NCI-H2171 treated with DMSO at 0.1 percent for 48 hours (cell line): ENCODE results near the gene RASSF10.
"Not testable (repeated sequence)": the region's sequence is repeated elsewhere in the genome, so short reads cannot be mapped to it uniquely, and the experiment has no call there.

Experiments used
- DNase-seq: peaks from one replicate; lab custom pipeline; 2025; lab: John Stamatoyannopoulos, UW

RASSF10 gene

DNA sequence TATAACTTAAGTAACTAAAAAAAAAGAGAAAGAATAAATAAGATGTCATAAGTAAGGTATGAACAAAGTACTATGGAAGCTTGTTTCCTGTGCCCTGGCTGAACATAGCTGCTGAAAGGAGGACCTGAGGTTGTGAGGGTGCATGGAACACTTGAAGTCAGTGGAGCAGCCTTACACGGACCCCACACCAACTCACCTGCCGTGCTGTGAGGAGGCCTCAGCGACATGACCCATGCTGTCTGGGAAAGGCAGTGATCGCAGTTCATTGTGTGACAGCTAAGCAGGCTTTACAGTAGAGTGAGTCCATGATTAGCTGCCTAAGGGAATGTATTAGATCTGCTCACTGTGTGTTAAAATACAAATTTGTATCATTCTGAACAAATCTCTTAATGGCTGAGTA lies 17.6 kb downstream of the RASSF10 start:
- DNase-seq, result no peak

DNA sequence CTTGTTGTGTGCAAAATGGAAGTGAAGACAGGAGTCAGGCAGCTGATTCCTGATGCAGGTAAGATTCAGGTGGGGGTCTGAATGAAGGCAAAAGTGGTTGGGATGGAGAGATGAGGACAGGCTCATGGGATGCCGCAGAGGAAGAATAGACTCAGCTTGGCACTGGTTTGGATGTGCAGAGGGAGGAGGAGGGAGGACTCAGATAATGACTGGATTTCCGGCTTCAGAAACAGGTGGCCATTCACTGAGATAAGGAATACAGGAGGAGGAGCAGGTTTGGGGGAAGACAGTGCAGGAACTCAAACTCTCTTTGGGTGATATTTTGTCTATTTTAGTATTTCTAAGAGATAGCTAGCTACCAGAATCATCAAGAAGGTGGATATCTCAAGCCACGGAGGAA lies 19.2 kb downstream of the RASSF10 start:
- no peak for DNase-seq

DNA sequence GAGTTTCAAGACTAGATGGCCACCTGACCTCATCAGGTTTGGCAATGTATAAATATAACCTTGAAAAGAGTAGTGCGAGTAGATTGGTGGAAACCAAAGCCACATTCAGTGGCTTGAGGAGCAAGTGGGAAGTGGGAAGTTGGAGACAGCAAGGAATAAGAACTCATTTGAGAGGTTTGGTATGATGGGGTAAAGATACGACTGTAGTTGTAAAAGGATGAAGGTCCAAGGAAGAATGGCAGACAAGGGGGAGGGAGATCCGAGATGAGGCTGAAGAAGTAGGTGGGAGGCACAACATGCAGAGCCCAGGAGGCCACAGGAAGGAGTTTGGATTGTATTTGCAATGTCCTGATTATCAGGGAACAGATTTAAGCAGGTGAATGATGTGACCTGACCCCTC lies 20.8 kb downstream of the RASSF10 start:
- no peak for DNase-seq

DNA sequence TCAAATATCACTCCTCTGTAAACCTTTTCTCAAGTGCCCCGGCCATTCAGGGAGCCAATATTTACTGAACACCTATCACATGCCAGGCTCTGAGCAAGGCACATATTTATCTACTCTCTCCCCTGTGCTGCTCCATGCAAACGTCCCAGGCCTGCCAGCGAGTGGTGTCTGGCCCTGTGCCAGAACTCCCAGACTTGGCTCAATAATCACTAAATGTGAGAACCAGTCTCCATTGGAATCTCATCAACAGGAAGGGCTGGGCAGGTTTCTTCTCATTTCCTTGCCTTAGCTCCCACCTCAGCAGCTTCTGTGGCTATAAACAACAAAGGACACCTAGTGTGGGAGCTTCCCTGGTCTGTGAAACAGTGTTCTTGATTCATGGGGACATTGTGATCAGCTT lies 21.7 kb downstream of the RASSF10 start:
- no peak for DNase-seq

DNA sequence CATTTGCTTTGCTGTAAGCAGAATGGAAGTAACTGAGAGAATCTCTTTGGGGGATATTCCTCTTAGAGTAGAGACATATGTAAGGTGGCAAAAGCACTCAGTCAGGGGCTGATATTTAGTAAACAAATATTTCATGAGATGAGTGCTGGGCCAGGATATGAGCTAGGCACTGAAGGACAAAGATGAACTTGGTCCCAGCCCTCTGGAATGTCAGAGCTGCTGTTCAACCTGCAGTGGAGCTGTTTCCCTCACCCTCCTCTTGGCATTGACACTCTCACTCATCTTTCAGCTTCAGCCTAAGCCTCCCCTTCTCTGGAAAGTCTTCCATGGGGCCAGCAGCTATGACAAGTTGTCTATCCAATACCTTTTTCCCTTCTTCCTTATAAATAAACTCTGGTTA lies 22.2 kb downstream of the RASSF10 start:
- no peak for DNase-seq

DNA sequence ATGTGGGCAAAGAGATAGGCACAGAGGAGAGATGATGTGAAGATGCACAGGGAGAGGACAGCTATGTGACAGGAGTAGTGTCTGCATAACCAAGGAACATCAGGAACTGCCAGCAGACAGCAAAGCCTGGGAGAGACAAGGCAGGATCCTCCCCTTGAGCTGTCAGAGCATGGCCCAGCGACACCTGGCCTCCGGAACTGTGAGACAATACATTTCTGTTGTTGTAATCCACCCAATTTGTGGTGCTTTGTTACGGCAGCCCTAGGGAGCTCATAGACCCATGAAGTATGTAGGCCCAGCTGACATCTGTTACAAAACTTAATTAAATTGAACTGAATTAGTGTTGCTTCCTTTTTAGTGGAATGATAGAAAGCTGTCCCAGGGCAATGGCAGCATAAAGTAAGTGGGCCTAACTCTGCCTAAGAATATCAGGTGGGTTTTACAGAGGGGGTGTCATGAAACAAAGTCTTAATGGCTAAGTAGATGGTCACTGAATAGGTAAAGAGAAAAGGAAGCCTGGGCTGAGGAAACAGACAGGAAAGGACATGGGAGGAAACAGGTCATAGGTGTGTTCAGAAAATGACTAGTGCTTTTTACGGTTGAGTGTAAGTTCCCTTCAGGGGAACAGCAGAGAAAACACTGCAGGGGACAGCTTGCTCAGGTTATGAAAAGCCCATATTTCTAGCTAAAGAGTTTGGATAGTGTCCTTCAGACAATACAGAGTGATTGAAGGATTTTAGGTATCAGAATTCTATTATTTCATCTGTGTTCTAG lies 24.8 kb downstream of the RASSF10 start:
- DNase-seq, result peak; percentile 44

DNA sequence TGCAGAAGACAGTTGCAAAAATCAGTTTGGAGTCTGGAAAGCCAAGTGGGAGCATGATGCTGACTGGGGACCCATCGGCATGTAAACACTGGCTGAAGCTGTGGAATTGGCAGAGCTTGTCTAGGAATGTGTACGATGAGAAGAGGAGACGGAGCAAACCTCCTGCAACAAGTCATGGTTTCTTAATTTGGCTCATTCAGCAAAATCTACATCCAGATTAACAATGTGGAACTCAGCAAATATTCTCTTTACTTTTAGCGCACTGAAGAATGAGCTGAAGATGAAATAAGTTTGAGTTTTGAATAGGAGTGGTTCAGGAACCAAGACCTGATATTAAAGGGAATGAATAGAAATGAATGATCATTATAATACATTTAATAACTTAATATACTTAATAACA lies 26.6 kb downstream of the RASSF10 start:
- DNase-seq, result no peak

DNA sequence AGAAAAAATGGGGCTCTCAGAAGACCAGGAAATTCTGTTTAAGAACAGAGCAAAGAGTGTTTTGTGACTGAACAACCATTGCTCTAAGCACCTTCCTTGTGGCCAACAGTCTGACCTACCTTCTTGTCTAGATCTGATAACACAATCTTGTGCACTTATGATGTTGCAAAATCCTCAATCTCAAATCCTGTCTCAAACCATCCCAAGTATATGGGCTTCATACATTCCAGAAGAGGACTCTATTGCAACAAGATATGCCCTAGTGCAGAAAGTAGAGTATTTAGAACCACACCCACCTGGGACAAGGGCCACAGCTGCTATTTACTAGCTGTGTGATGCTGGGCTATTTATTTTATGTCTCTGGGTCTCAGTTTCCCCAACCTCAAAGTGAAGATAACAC lies 27.1 kb downstream of the RASSF10 start:
- DNase-seq, result no peak

DNA sequence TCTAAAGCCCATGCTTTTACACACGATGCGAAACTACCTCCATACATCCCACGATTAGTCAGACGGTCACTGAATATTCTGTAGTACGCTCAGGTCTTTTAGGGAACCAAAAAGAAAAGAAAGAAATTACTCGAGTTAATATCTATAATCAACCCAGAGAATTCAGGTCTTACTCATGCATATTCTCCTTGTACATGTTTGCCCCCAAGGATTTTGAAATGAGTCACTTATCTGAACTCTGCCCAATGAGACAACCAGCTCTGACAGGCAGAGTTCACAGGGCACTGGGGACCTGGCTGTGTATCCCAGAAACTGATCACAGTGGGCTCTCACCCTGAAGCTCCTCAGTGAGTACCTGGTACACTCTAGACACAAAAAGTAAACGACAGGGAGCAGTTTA lies 29.2 kb downstream of the RASSF10 start:
- no peak for DNase-seq

DNA sequence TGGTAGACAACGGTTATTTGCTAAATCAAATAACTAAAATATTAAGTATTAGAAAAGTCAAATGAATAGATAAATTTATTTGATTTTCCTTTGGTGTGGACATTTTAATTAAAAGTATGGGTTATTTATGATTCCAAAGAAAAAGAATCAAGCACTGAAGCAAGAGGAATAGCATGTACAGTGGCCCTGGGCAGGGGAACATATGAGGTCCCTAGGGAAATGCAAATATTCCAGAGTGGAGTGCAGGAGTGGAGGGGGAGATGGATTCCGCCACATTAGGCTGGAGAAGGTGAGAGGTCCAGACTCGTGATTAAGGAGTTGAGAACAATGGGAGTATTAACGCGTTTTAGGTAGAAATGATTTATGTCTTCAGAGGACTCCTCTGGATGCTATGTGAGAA lies 30.0 kb downstream of the RASSF10 start:
- DNase-seq, result no peak

DNA sequence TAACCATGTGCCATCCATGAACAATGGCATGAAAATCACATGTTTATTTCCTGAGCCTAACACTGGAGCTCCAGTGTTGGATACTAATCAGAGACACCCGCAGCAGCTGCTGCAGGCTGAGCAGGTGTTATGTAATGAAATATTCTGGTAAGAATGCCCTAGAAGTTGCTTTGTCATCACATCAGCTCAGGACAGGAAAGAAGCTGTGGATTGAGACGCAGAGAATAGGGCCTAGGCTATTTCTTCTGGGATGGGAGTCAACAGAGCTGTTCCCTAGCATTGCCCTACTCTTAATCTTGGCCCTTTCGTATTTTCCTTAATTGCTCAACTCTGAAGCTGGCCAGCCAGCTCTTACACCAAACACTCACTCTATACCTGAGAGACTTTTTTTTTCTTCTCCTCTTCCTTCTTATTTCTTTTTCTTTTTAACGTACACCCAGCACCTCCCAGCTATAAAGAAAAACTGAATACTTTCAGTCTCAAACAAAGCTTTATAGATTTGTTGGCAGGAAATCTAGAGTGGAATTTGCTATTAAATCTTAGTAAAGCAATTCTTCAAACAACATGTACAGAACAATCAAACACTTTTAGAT lies 31.9 kb downstream of the RASSF10 start:
- DNase-seq, result peak; percentile 62

DNA sequence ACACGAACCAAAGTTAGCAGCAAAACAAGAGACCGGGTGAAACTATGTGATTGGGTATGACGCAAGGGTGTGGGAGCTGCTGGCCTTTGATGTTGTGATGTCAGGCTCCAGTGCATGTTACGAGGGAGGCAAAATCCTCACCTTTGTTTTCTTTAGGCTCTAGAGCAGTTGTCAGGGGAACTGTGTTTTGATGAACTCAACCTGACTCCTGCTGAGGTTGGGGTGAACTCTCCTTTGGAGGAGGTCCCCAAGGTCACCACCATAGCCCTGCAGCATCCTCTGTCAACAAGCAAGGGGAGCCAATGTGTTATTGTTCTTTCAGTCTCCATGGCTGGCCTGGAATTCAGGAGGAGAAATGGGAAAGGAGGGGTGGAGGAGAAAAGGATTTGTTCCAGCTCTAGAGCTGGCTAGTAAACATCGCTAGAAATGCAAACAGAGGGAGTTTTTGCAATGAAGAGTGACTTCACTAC lies 33.8 kb downstream of the RASSF10 start:
- DNase-seq, result no peak

DNA sequence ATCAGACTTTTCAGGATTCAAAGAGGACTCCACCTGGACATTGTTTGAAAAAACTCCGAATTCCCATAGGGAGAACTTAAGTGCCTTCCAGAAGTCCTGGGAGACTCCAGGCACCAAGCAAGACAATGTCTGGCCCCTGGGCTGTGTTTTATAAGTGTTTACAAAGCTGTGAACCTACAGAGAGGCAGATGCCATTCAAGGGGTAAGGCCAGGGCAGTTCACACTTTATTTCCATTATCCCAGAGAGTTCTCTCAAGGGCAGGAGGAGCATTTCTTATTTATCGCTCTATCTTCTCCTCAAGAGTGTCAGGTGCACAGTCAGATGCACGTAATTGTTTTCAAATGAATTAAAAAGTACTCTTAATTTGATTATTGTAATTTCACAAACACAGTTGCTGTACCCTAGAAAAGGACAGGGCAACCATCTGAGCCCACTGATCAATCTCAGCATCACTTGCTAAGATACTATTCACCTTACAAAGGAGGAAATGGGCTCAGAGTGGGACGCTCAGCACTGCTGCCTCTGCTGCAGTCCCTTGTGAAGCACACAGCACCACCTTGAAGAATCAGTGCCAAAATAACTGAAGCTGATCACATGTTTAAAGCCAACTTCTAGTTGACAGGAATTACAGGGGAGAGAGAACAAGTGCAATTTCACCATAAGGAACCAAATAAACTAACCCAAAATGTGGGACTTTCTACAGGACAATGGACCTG lies 35.0 kb downstream of the RASSF10 start:
- peak; percentile 18 for DNase-seq

DNA sequence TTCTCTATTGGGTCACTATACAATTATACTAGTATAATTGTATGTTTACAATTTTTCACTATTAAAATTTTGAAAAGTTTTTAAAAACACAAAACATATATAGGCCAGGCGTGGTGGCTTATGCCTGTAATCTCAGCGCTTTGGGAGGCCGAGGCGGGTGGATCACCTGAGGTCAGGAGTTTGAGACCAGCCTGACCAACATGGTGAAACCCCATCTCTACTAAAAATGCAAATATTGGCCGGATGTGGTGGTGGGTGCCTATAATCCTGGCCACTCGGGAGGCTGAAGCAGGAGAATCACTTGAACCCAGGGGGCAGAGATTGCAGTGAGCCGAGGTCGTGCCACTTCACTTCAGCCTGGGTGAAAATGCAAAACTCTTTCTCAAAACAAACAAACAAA lies 36.0 kb downstream of the RASSF10 start:
- not testable (repeated sequence) for DNase-seq

DNA sequence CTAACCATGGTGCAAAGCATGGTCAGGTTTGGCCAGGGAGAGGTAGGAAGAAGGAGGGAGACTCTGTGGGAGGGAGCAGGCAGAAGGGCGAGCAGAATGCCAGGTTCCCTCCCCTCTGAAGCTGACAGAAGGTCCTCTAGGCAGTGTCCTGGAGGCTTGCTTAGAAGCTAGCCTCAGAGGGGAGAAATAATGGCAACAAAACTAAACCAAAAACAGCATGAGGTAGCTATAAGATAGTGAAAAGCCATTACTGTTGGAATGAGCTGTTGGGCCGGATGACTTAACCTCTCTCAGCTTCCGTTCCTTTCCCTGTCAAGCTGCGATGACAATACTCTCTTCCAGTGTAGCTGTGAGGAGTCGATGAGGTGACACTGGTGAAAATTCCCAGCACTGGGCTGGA lies 36.6 kb downstream of the RASSF10 start:
- no peak for DNase-seq

DNA sequence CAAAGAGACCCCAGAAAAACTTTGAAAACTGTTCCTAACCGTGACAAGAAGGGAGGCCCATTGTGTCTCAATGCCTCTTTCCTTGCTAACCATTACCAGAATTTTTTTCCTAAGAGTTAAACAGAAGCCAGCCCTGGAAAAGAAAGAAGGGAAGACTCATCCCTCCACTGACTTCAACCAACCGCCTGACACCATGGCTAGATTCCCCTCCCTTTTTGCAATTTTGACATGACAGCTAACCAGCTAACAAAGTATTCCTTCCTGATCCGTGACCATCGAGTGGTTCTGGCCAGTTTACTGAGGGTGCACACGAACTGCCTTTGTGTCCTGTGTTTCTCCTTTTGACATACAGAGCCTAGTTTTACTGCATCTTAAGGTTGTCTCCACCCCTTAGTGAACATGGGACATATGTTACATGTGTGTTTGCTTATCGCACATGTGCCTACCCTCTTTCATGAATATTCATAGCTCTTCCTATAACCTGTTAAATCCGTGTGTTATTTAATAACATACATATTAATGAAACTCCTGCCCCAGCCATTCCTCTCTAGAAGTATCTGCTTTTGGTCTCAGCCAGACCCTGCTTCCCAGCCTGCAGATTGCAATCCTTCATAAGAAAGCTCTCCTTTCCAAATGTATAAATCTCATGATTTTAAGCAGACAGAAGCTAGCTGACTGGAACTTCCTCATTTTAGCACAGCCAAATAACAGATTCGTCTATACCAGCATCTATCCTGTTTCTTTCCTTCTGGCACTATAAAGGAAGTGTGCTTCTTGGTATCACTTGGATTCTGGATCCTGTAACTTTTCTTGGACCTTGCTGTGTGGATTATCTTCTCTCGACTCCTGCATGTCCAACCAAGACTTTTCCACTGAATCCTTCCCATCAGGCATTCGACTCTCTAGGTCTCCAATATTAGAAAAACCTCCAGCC lies 37.8 kb downstream of the RASSF10 start:
- DNase-seq, result no peak

DNA sequence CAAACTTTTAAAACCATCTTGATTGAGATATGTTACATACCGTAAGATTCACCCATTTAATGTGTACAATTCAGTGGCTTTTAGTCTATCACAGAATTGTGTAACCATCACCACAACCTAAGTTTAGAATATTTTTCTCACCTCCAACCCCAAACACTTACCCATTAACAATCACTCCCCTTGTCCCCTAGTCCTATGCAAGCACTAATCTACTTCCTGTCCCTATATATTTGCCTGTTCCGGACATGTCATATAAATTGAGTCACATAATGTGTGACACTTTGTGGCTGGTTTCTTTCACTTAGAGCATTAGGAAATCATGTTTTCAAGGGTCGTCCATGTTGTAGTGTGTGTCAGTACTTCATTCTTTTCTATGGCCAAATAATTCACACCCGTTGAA lies 38.8 kb downstream of the RASSF10 start:
- no peak for DNase-seq

DNA sequence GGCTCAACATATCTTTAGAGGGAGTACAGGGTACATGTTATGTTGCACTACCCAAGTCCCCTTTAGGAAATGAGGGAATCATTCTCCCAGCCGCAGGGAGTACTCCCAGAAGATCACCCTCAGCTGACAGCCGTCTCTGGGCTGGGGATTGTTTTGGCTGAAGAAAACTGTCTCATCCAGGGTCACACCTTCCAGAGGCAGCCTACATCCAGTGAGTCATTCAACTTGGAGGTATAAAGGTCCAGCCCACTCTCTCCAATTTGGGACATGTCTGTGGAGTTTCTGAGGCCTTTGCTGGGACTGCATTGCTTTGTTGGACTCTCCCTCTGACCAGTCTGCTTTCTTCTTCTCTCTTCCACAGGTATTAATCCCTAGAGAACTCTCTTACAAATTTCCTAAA lies 42.1 kb downstream of the RASSF10 start:
- no peak for DNase-seq

DNA sequence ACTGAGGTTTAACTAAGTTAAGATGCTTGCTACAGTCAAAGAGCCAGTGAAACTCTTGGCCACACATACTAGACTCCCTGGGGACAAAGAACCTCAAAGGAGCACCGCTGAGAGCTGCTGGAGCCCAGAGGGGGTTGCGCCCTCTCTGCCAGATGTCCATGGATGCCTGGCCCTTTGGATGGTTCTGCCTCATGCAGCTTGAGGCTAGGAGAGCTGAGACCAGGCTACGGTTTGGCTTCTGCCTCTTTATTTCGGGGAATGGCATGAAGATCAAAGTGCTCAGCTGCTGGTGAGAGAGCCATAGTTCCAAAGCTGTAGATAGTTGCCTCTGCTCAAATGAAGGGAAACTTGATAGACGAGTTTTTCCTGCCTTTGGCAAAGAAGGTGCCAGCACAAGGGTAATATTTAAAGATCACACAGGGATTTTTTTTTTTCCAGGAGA lies 43.0 kb downstream of the RASSF10 start:
- no peak for DNase-seq

DNA sequence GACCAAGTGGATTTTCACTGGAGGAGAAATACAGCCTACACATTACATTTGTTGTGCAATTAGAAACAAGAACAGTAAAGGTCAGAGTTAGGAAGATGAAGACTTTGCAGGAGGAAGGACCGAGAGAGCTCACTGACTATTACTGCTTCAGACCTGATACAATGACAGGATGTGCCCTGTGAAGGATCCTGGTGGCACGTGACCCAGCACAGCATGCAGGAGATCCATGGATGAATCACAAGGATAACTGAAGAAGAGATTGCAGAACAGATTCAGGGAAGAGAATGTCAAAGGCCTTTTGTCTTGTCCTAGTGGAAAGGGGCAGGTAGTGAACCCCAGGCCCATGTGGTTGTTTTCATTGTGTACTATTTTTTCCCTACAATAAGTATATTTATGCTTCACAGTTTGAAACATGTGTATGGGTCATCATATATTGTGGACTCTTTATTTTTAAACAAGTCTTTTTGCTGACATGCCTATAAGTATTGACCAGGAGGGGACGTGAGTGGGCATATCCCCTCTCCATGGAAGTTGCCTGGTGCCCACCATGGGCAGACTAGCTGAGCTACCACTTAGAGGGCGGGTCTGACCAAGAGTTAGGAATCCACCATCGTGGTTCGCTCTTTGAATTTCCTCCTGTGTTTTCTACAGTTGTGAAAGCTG lies 44.3 kb downstream of the RASSF10 start:
- DNase-seq, result no peak

DNA sequence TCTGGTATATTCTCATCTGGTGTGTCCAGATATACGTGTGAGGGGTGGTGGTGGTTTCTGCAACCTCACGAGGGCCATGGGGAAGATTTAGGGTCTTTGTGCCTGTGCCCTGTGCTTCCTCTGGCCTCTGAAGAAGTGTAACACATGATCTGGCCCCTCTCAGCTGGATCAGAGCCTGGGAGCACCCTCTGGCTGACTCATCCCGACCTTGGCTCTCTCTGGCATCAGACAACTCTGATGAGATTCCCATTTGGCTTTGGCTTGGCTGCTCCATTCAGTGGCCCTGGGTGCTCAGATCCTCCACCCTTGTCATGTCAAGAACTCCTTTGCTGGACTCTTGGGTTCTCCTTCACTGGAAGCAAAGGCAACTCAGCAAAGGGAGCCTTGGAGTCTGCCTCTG lies 45.2 kb downstream of the RASSF10 start:
- no peak for DNase-seq

DNA sequence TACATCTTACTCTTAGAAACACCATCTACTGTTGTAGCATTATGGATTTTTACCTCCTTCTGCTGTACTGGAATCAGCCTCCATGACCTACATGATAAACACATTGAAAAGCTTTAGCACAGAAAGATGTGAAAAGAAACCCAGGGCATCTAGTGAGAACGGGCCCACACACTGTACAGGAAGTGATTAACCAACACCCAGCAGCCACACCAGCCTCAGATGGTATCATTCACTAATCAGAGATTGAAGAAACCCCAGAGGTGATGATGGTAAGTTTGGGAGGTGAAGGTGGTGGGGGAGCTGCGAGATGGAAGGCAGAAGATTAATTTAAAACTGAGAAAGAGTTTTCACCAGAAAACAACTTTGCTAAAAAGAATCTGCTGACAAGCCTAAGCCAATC lies 46.1 kb downstream of the RASSF10 start:
- no peak for DNase-seq
